ENCODE data around the gene KRCC1. TPM values are rescaled to one million over a fixed set of nuclear protein-coding genes. Genes with fewer than 3 reads are reported as not detected.

KRCC1 gene
- polyA plus RNA-seq, 10 donors, result 31.7 to 43.7 (median 36.4) TPM

DNA sequence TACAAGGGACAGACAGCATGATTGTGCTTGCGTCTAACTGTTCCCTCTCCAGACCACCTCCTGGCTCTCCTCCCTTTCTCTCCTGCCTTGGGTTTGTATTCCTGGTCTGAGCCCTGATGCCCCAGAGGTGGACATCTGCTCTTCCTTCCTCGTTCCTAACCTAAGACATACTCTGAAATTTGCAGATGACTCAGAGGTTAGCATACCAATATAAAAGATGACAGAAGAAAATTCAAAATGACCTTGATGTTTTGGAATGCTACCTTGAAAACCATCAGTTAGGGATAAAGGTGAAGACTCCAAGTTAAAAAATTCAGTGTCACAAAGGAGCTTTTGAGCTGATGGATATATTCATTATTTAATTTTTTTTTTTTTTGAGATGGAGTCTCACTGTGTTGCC lies 25.0 kb upstream of the KRCC1 start:
- no peak for DNase-seq

DNA sequence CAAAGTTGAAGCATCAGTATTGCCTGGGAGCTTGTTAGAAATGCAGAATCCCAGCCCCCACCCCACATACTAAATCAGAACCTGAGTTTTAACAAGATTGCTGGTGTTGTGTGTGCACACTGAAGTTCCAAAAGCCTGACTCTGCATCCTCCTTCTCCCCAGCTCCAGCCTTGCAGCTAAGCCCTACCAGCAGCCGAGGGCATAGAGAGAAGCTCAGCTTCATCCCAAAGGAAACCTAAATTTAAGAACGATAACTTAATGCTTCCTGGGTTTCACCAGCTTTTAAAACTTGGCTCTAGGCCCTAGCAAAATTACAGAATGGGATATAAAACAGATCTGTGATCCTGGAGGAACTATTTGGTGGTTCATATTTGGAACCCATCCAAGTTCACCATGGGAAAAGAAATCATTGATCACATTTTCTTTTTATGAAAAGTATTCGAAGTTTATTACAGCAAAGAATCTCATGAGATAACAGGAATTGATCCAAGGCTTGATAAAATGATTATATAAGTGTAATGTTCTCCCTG lies 23.1 kb upstream of the KRCC1 start:
- DNase-seq, result no peak

DNA sequence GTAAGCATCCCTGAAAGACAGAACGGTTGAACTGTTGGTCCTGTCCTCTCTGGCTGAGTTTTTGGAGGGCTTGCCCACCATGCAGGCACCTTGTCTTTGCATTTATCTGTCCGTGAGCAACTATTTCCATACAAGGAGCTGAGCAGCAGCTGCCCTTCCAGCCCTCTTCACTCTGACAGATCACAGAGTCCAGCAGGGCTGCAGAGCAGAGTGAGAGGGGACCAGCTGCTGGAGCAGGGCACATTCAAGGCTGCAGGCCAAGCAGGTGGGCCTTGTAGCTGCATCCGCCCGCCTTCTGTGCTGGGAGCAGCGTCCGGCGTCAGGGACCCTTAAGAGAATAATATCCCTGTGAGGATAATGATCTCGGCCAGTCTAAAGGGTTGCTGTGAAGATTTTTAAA lies 21.5 kb upstream of the KRCC1 start:
- peak; percentile 57 to 68 (median 66) for DNase-seq

DNA sequence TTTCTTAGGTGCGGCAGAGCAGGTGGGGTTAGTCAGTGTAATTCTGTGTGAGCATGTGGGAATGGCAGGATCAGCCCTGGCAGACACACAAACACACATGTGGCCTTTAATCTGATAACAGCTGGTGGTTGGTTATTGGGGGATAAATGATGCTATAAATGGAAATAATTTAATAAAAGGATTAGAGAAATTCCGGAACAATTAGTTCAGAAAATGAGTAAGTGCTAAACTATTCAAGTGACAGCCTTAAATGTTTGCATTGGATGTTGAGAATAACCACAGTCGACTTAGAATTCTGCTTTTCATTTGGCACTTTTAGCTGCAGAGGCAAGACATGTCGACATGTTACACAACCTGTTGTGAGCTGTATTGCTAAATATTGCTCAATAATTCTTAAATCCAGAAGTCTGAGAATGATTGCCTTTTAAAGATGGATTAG lies 19.3 kb upstream of the KRCC1 start:
- DNase-seq, result peak in 1 of 3 donors; percentile 73

DNA sequence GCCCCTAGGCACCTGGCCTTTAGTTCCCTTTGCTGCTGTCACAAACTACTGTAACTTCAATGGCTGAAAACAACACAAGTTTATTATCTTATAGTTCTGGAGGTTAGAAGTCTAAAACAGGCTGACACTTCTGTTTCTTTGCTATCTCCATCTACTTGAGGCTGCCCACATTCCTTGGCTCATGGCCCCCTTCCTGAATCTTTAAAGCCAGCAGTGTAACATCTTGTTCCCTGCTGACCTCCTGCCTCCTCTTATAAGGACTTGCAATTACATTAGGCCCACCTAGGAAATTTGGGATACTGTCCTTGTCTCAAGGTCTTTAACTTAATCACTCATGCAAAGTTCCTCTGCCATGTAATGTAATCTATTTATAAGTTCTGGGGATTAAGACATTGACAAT lies 18.6 kb upstream of the KRCC1 start:
- no peak for DNase-seq

DNA sequence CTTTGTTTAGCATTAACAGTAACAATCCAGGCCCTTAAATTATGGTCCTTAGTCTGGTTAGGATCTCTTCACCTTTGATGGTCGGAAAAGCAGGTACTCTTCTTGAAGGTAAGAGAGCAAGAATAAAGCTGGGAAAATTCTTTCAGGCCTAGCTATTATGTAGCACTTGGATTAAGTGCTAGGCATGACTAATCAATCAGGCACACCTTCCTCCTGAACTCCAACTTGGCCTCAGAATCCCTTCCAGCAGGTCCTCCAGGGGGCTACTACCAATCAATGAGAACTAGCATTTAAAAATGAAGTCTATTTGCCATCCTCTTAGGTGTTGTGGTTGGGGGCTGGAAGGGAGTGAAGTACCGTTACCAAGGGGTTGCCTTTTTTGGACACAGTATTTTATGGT lies 15.8 kb upstream of the KRCC1 start:
- no peak for DNase-seq

DNA sequence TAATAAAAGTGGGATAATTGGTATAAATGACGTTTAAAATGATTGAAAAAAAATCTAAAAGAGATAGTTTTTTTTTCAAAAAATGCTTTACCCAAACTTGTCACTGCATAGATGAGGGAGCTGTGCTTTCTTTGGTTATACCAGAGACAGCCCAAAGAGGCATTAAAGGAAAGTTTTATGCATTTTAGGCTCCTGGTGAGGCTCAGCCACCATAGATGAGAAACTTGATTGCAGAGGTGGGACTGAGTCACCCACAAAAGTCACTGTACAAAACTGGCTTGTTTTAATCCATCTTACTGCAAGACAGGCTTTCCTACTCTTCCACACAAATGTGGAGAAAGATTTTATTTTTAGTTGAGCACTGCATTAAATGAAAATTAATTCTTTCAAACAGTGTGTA lies 14.5 kb upstream of the KRCC1 start:
- DNase-seq, result no peak

DNA sequence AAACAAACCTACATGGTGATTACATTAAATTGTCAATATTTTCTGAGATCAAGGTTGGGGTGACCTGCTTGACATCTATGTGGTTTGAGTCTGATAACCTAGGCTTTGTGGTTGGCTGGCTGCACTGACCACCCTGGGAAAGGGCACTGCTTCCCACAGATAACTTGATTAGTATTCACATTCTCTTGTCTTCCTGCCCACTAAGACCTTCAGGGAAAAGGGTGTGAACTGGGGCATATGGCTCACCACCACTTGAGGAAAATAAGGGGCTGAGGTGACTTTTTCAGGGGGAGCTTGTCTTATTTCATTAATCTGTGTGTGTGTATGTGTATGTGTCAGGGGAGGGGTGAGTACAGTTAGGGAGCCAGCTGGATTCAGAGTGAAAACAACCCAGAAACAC lies 13.5 kb upstream of the KRCC1 start:
- DNase-seq, result no peak

DNA sequence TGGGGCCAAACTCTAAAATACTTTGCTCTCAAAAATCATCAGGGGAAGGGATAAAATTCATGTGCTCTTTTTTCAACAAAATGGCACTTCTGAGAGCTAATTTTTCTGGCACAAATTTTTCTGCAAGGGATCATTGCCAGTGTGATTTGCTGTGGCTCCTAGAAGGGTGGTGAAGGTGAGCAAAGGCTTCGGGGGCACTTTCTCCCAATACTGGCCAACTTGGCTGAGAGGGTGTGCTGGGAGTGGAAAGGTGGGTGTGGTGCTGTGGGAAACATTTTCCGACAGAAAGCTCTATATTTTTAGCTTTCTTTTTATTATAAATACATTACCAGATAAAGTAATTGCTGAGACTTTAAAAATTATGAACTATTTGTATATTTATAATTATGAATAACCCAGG lies 12.5 kb upstream of the KRCC1 start:
- DNase-seq, result no peak

DNA sequence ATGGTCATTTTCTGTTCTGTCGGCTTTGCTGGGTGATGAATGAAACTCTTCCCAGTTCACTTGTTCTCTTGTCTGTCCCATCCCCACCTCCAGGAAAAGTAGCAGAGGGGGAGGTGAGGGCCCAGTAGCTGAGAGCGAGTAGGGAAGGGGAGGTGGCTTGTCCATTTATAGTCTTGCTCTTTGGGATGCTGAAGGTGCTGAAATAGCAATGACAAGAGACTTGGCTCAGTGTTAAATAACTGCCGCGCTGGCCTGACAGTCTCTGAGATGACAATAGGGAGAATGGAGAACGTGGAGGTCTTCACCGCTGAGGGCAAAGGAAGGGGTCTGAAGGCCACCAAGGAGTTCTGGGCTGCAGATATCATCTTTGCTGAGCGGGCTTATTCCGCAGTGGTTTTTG lies 12.0 kb upstream of the KRCC1 start, which contains the start of gene SMYD1:
Gene SMYD1 (plus strand): TSS at position 228 of the 400 bp plus-strand sequence. CDS start 40 bp downstream, at position 268.
- peak in 2 of 3 donors; percentile 38 to 61 for DNase-seq

DNA sequence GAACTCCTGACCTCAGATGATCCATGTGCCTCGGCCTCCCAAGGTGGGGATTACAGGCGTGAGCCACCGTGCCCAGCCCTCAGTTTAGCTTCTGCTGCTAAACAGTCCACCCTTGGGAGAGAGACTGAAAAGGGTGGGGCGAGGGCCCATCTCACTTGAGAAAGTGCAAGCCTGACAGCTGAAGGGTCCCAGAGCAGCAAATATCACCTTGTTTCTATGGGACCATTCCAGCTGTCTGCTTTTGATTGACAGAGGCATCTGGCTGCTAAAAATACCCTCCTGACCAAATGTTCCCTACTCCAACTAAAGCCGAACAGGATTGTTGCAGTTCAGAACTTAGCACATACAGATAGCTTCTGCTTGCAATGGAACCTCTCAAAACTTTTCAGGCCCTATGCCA lies 11.6 kb upstream of the KRCC1 start:
- peak; percentile 72 to 84 (median 74) for DNase-seq

DNA sequence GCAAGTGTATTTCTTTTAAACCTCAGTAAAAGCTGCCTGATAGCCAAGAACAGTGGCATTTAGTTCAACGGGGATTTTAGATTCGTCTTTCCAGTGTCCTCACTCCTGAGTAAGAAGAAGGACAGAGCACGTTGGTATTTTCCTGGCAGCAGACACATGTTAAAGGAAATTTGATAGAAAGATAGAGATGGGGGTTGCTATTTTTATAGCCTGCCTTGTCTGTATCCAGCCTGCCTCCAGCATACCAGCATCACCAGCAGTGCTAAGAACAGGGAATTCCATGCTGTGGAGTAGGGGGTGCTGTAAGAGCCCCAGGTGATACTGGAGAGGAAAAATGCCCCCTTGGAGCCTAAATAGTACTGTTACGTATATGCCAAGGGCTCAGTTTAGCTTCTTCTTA lies 11.0 kb upstream of the KRCC1 start:
- no peak for DNase-seq

DNA sequence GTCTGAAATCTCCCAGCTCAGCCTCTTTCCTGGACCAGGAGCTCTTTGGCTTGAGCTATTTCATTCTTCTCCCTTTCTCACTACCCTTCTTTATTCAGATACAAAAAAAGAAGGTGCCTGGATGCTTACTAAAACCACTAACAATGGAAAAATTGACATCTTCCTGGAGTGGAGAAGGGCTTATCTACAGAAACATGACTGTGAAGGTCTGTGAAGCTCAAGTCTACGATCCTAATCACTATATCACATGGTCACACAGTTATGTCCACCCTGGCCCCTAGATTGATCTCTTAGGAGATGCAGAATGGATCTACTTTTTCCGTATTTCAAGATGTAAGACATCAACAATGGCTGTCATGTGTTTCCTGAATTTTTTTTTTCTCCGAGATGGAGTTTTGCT lies 5.7 kb upstream of the KRCC1 start:
- no peak for DNase-seq

DNA sequence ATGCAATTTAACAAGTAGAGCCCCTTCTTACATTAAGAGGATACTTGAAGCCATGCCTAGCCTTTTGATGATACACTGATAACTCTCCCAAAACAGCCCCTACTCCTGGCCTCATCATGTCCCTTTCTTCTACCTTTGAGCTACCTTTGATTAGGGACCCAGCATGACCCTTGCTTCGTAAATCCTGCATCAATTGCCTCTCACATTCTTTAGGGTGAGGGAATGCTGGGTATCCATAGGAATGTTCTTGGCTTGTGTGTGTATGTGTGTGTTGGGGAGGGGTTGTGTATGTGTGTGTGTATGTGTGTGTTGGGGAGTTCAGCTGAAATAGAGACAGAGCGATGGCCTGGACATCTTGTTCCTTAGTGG lies 5.3 kb upstream of the KRCC1 start:
- DNase-seq, result no peak

DNA sequence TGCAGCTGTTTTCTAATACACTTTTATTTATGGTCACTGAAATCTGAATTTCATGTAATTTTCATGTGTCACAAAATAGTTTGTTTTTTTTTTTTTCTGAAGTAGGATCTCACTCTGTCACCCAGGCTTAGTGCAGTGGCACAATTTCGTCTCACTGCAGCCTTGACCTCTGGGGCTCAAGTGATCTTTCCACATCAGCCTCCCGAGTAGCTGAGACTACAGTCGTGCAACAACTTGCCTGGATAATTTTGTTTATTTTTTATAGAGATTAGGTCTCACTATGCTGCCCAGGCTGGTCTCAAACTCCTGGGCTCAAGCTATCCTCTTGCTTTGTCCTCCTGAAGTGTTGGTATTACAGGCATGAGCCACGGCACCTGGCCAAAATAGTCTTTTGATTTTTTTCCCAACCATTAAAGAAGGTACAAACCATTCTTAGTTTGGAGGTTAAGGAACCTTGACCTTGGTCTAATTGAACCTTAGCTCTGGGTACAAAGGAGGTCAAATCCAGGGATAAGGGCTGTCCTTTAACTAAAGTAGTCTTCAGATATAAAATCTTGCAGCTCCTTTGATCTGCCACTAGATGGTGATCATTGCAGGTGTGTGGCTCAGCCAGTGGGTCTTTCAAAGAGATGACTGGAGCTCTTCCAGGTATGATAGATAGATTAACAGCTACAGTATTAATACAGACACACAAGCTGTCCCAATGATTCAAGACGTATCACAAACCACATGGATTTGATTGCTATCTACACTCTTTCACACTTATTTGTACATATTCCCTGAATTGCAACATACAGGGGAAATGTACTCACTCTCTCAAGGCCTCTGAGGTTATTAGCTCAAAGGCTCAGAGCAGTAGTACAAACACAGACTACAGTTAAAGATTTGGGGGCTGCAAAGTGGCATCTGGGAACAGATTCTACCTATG lies 4.7 kb upstream of the KRCC1 start:
- peak in 1 of 3 donors; percentile 60 for DNase-seq

DNA sequence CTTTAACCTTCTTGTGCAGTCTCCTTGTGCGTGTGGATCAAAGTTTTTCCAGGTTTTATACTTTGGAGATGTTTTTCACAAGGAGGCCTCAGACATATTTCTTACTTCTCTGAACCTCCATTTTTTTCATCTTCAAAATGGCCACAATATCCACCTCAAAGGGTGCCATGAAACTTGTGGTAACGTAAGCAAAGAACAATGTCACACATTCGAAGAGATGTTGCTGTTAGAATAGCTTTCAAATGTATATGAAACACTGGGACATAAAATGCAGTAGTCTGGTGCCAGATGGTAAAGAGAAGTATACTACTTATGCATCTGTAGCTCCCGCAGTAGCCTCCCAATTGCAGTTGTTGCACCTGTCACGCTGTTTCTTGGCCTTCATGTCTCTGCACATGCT lies 2.6 kb upstream of the KRCC1 start:
- DNase-seq, result no peak

DNA sequence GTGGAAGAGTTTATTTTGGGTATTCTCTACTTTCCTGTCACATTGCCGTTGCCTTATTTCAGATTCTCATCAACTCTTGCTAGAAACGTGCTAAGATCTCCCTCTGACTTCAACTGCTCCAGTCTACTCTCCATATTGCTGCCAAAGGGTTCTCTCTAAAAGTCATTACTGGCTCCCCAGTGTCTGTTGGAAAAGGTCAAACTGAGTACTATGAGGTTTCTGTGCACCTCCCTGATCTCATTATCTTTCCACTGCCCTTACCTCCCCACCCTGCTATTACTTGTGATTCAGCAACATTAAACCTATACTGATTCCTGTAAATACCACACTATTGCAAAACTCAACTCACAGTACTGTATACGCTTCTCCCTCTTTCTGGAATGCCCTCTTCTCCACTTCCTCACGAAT lies 1.9 kb upstream of the KRCC1 start:
- no peak for DNase-seq

DNA sequence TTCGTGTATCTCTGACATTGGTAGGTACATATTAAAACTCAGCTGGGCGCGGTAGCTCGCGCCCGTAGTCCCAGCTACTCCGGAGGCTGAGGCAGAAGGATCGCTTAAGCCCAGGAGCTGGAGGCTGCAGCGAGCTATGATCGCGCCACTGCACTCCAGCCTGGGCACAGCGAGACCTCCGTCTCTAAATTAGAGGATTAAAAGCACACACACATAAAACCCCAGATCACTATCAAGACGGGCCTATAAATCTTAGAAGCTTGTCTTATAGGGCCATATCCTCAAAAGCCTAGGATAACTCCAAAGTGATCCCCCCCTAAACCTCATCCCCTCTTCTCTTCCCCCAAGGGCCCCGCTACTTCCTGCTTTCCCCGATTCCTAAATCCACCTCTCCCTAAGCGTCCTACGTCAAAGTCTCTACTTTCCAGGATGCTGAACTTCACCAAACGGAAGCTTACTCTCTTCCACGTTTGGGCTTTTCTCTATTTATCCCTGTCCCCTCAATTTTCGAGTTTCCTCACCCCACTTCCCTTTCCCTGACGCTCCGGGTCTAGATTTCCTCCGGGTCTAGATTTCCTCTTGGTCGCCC lies 707 bp downstream of the KRCC1 start:
- DNase-seq, result peak in 1 of 3 donors; percentile 55

DNA sequence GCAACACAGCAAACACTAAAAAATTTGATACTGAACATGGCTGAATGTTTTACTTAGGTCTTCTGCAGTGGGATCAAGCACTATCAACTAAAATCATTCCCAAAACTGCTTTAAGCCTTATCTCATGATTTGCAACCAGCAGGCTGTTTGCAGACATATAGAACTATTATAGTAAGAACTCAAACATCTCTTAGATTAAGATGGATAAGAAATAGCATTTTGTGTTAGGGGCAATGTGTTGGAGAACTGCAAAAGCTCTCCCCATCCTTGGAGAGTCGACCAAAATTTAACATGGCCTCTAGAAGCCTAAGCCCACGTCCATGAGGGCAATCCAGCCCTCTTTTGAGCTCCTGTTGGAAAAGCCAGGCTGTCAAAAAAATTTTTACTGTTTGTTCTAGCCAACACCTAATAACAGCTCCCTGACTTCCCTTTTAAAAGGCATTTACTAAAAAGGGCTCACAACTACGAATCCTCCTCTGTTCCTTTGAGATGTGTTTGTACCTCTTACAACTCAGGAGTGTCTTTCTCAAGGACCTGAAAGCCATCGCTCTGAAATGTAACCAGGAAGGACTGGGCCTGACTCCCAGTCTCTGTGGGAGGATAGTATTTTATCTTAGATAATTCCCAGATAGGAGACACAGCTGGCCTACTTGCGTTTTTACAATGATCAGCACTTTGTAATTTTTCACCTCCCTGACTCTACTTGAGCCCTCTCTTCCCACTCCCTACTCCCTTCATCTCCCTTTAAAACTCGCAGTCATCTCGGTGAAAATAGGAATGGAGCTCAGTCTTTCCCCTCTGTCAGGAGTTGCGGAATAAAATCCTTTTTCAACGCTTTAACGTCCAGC lies 1.4 kb downstream of the KRCC1 start:
- peak in 1 of 3 donors; percentile 31 for DNase-seq

DNA sequence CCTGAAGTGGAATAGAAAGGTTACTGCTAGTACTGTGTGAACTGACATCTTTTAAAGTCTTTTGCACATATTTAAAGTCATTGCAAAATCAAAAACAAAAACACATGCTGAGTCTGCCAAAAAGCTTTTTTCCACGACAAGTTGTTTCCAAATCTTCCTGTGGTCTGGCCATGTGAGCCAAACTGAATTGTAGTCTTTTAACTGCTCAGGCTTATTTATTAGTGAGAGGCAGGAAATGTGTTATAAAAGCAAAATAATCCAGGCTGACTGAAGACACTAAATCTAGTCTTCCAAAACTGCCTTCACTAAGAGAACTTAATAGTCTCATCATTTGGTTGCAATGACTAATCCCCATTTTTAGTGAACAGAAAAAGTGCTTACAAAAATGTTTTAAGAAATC lies 2.3 kb downstream of the KRCC1 start:
- peak; percentile 41 to 78 (median 49) for DNase-seq

DNA sequence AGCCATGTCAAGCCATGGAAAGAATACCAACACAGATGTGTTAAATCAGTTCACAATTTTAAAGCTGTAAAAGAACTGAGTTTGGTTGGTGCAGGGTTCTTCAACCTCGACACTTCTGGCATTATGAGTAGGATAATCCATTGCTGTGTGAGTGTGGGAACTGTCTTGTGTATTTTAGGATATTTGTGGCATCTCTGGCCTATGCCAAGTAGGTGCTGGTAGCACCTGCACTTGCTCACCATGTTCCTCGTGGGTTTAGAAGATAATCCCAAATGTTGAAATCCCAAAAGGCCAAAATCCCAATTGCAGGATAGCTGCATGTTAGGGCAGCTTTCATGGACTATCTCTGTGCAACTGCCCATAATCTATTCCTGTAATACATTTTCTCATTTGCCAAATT lies 3.8 kb downstream of the KRCC1 start:
- no peak for DNase-seq

DNA sequence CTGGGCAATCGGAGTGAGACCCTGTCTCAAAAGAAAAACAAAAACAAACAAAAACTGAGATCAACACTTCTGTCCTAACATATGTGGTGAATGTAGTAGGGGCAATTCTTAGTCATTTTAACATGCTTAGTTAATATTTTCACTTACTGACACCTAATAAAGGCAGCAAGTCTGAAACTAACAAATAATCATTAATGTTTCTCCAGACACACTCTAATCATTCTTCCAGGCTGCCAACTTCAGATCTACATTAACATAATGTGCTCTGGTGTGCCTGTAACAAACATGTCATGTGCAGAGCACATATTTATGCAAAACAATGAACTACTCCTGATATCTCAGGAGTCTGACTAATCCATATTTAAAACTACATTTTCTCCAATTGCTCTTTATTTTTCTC lies 6.0 kb downstream of the KRCC1 start:
- no peak for DNase-seq
